Psoas muscle (tissue), 8 donors: Measurements from ENCODE around the gene RAD51AP1. TPM values are rescaled to one million over a fixed set of nuclear protein-coding genes. Genes with fewer than 3 reads are reported as not detected.

ENCODE experiments used
- ATAC-seq, 4 donors: fragments of 200-7000 bp; cut with Tn5 transposase; one replicate each; pipeline ENCODE4 v1.9.1; 2020; ENCODE audit warnings: moderate library complexity in 3 of 4, mild to moderate bottlenecking in 2 of 4
- DNase-seq, 2 donors: peaks; one replicate each; pipeline ENCODE4 v3.0.0-alpha.2; 2020
- H3K27ac ChIP-seq: fragments of 200-600 bp; one replicate; pipeline ENCODE4 v1.8.0; 2022
- H3K27me3 ChIP-seq, 3 donors: fragments of 200-600 bp in 1 of 3; one replicate each; pipeline versions ENCODE4 v1.6.1 to v1.8.0; 2013 to 2022; ENCODE audit warnings: low read length in 2 of 3, mild to moderate bottlenecking in 2 of 3, moderate library complexity in 1 of 3; ENCODE audit not compliant: insufficient read depth in 3 of 3
- H3K36me3 ChIP-seq, 2 donors: fragments of 200-600 bp in 1 of 2; one replicate each; pipeline versions ENCODE4 v1.6.1 to v1.8.0; 2013 to 2022; ENCODE audit warnings: low read depth in 1 of 2, mild to moderate bottlenecking in 1 of 2, moderate library complexity in 1 of 2; ENCODE audit not compliant: insufficient read depth in 1 of 2
- H3K4me1 ChIP-seq: fragments of 200-600 bp; one replicate; pipeline ENCODE4 v1.8.0; 2022
- H3K4me3 ChIP-seq: fragments of 200-600 bp; one replicate; pipeline ENCODE4 v1.8.0; 2022; ENCODE audit warnings: mild to moderate bottlenecking
- H3K9me3 ChIP-seq: fragments of 200-600 bp; one replicate; pipeline ENCODE4 v1.8.0; 2022
- WGBS, 3 donors: extraction: QIAGEN DNeasy Blood & Tissue Kit; methylation state at CpG; one replicate each; pipeline versions ENCODE4 v1.1.6 to v1.1.7; 2013; 5-methylcytosine and 5-hydroxymethylcytosine counted together
- intact Hi-C, 2 donors: fragments of 100-400 bp; cut with DNase I; formaldehyde crosslinking; loops; one replicate each; pipeline versions ENCODE4 v1.11.0 to v1.14.2; 2022
- polyA plus RNA-seq, 3 donors: library from polyadenylated mRNA; stranded (reverse); fragments of 200-250 nt; gene quantifications; one replicate each; pipeline ENCODE4 v1.2.3, GENCODE V29; 2013
- total RNA-seq, 4 donors: library from RNA; stranded (reverse); fragmentation: NEBNext Ultra II Directional in 2 of 4; extraction: Animal tissue kit (Norgen Biotek cat#: 25700) in 2 of 4; gene quantifications; one replicate each; pipeline versions ENCODE4 v1.2.1 to v1.2.4, GENCODE V29; 2021 to 2023
- TF ChIP-seq, protein P1 (sequence below): fragments of 200-600 bp; IDR thresholded peaks from one replicate; pipeline ENCODE4 v1.8.0; 2022; ENCODE audit warnings: antibody characterized with exemption
- donor health status: healthy with polysubstance abuse.
- donor health status: DM: no; HTN: no; CAD: no; lungs with moderate emphysema.
- donor health status: Bipolar disorder and iron deficiency.
- donor health status: healthy.
- donor health status: DM: yes; HTN: yes; CAD: no.
- donor health status: DM: no; HTN: no; CAD: no.
- donor health status: DM: no; HTN: no; CAD: no.
- donor health status: DM: yes; HTN: yes; CAD: no.

RAD51AP1 gene
- total and polyA plus RNA-seq, 7 donors = 0.38 to 0.98 (median 0.48) TPM

DNA sequence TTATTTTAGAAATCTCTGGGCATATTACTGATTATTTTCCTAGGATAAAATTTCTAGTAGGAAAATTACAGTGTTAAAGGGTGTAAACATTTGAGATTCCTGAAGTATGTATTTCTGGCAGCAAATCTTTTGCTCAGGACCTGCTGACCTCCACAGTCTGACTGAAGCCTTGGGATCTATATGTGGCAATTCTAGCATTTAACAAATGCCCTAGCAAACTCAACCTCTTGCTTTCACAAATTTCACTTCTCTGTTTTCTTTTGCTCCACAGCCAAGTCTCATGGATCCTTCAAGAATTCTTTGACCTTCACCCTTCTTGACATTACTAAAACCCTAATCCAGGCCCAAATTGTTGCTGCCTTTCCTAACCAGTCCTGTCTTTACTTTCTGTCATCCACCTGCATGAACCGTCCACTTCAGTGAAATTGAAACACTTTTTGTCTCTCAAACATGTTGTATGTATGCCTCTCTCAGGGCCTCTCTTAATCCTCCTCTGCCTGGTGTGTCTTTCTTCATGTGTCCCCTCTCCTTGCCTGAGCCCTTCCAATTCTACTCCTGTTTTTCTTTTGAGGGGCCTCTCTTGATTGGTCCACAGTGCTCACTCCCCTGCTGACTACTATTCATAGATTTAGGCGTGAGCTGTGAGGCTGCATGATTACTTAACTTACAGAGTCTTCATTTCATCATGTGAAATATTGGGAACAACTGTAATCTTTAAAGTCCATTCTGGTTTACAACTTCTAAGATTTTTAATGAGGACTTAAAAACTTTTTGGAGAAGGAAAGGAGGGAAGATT, 18.2 kb downstream of the RAD51AP1 start:
- no peak overlapping the region for H3K4me3 ChIP-seq
- no peak for ATAC-seq
- TF ChIP-seq, protein P1, sequence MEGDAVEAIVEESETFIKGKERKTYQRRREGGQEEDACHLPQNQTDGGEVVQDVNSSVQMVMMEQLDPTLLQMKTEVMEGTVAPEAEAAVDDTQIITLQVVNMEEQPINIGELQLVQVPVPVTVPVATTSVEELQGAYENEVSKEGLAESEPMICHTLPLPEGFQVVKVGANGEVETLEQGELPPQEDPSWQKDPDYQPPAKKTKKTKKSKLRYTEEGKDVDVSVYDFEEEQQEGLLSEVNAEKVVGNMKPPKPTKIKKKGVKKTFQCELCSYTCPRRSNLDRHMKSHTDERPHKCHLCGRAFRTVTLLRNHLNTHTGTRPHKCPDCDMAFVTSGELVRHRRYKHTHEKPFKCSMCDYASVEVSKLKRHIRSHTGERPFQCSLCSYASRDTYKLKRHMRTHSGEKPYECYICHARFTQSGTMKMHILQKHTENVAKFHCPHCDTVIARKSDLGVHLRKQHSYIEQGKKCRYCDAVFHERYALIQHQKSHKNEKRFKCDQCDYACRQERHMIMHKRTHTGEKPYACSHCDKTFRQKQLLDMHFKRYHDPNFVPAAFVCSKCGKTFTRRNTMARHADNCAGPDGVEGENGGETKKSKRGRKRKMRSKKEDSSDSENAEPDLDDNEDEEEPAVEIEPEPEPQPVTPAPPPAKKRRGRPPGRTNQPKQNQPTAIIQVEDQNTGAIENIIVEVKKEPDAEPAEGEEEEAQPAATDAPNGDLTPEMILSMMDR = no peak
- DNase-seq = no peak
- no peak overlapping the region for H3K27ac ChIP-seq
- intact Hi-C loops = no loop called here
- H3K36me3 ChIP-seq = no peaks in the 10 kb centered on the region
- H3K9me3 ChIP-seq = no peaks in the 10 kb centered on the region
- H3K4me1 ChIP-seq = no peaks in the 10 kb centered on the region
- WGBS, 3 donors = 87 to 93% (median 89%) methylated on average over 2 of the region's 2 CpGs
- H3K27me3 ChIP-seq = peaks cover 0 to 1% (median 0%) of the 10 kb centered on the region in 3 donors

DNA sequence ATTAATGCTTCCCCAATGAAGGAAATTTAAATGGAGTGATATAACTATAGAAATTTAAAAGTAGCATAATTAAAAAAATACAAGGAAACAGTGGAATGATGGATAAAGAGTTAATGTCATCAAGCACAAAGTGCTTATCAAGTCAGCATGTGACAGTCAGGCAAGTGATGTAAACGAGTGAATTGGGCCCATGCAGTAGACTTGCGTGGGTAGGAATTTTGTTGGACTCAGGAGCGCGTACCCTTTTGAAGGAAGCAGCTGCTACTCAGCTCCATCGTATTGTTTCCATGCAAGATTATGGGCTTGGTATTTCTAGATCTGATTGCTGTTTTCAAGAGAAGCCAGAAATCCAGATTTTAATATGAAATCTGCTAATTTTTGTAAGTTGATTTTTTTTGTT, 18.9 kb downstream of the RAD51AP1 start:
- H3K36me3 ChIP-seq = no peaks in the 10 kb centered on the region
- H3K27ac ChIP-seq = no peak overlapping the region
- H3K4me3 ChIP-seq = no peak overlapping the region
- ATAC-seq = no peak
- no peak for DNase-seq
- peaks cover 0 to 5% (median 1%) of the 10 kb centered on the region in 3 donors for H3K27me3 ChIP-seq
- no peaks in the 10 kb centered on the region for H3K9me3 ChIP-seq
- WGBS, 3 donors = 86 to 89% (median 88%) methylated on average over 5 of the region's 5 CpGs
- TF ChIP-seq, protein P1 = no peak
- intact Hi-C loops = no loop called here
- no peaks in the 10 kb centered on the region for H3K4me1 ChIP-seq

DNA sequence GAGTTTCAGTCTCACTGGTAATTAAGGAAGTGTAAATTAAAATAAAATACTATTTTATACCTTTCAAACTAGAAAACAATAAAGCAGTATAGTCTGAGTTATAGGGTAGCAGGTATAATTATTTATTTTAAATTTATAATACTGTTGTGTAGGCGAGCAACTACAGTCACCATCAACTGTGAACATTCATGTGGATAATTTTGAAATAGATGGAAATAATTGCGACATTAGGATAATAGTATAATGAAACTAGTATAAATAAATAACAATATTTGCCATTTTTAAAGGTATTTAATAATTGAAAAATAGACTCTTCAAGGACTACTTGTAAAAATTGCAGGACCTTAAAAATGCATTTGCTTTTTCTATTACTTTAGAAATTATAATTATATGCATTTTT, 19.5 kb downstream of the RAD51AP1 start:
- TF ChIP-seq, protein P1 = no peak
- H3K36me3 ChIP-seq = no peaks in the 10 kb centered on the region
- H3K9me3 ChIP-seq = no peaks in the 10 kb centered on the region
- H3K27ac ChIP-seq = no peak overlapping the region
- no peaks in the 10 kb centered on the region for H3K4me1 ChIP-seq
- H3K27me3 ChIP-seq = peaks cover 0 to 10% (median 1%) of the 10 kb centered on the region in 3 donors
- H3K4me3 ChIP-seq = no peak overlapping the region
- DNase-seq (no peak), ATAC-seq (no peak)
- intact Hi-C loops = no loop called here
- WGBS, 3 donors = 96 to 99% (median 97%) methylated on average over 2 of the region's 2 CpGs

DNA sequence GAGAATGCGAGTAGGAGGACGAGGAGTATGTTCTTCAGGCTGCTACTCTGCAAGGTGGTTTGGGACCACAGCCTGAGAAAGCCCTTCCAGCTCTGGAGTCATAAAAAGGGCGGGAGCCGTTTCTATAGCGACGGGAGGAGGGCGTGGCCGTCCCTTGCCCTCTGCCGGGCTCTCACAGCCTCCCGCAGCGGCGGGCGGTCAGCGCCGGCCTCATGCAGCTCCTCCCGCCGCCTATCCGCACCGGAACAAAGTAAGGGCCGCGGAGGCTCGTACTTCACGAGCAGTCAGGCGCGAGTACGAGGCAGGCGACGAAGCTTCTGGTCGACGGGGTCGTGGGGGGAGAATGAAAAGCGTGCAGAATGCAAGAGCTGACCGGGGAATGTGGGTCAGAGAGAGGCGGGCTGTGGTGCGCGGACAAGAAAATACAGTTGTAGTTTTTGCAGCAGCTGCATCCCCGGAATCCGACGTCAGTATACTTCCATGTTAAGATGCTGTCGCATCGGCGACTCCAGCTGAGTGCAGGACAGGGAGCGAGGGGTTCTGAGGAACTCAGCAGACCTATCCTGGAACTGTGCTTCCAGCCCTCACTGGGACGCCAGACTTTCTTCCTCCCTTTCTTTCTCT, 23.5 kb downstream of the RAD51AP1 start, which contains the start of gene DYRK4:
DYRK4 (plus strand) TSS at position 175 of the 624 bp plus-strand sequence; CDS start at position 213, 38 bp downstream.
- Histone ChIP-seq H3K4me3 (peak within 1 kb of the TSS; percentile 51), H3K9me3 (no peaks in the 10 kb centered on the region), H3K27me3 (peaks cover 0 to 25% (median 1%) of the 10 kb centered on the region in 3 donors), H3K4me1 (no peaks in the 10 kb centered on the region), H3K27ac (no peak within 1 kb of the TSS), H3K36me3 (no peaks in the 10 kb centered on the region)
- TF ChIP-seq, protein P1 = no peak
- intact Hi-C loops = no loop called here
- ATAC-seq = peak; percentile 56 to 79 (median 64)
- 4 to 6% (median 5%) methylated on average over 43 to 44 of the region's 44 CpGs for WGBS, 3 donors
- peak; percentile 76 to 82 for DNase-seq
